ENCODE results near the gene NLRP12. TPM values are rescaled to one million over a fixed set of nuclear protein-coding genes. Genes with fewer than 3 reads are reported as not detected.
"Not testable (repeated sequence)": the region's sequence is repeated elsewhere in the genome, so short reads cannot be mapped to it uniquely, and the experiment has no call there.

NLRP12 gene
- total and polyA plus RNA-seq, 2 donors, result 0.18 to 0.42 TPM

DNA sequence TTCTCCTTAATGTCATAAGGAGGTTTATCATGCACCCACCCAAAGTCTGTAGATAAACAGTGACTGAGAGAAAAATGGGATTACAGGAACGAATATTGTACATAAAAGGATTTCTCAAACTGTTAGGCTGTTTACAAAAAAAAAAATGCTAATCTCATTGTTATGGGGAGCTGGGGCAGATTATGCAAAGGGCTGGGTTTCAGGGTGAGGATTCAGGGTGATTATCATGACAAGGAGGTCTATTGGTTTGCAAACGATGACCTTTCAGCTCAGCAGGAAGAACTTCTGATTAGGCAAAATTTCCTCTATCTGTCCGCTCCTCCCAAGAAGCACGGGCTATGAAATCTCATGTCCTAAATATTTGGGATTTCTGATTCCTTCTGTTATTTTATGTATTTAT, 41.4 kb downstream of the NLRP12 start:
- H3K36me3 ChIP-seq (ENCODE audit: insufficient read depth), result no peaks in the 10 kb centered on the region
- no peak overlapping the region for H3K4me3 ChIP-seq (ENCODE audit: low read depth, low read length)
- DNase-seq (ENCODE audit: extremely low spot score), result no peak
- H3K4me1 ChIP-seq (ENCODE audit: insufficient read depth), result no peaks in the 10 kb centered on the region
- H3K27ac ChIP-seq (ENCODE audit: low read depth), result no peak overlapping the region
- WGBS, result 65% methylated on average over 4 of the region's 4 CpGs

- not testable (repeated sequence) for H3K27ac ChIP-seq (ENCODE audit: low read depth); H3K36me3 ChIP-seq (ENCODE audit: insufficient read depth); H3K4me3 ChIP-seq (ENCODE audit: low read depth, low read length); H3K4me1 ChIP-seq (ENCODE audit: insufficient read depth); DNase-seq (ENCODE audit: extremely low spot score)
- WGBS, result 86% methylated on average over 8 of the region's 8 CpGs
Measured at GRCh38 chr19:53781332-53781731, 42.8 kb downstream of the NLRP12 start.

DNA sequence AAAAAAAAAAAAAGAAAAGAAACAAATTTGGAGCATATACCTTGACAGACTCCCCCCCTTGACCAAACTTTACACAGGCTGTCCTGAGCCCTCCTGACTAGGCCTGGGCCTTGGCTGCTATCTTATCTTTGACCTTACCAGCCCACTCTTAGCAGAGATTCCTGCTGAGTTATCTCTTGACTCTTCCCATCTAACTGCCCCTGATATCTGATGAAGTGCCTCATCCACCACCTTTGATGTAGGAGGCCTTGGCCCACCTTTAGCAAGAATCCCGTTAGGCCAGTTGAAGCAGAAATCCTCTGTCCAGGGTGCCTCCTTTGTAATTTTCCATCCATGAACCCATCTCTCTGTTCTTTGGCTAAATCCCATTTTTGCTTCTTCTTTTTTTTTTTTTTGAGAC, 43.6 kb downstream of the NLRP12 start:
- Histone ChIP-seq H3K27ac (ENCODE audit: low read depth) (no peak overlapping the region), H3K4me3 (ENCODE audit: low read depth, low read length) (no peak overlapping the region), H3K36me3 (ENCODE audit: insufficient read depth) (no peaks in the 10 kb centered on the region), H3K4me1 (ENCODE audit: insufficient read depth) (no peaks in the 10 kb centered on the region)
- WGBS, result 63% methylated on average over 1 of the region's 1 CpG
- DNase-seq (ENCODE audit: extremely low spot score), result no peak

GRCh38 chr19:53775524-53775923, 48.6 kb downstream of the NLRP12 start:
- Histone ChIP-seq H3K27ac (ENCODE audit: low read depth) (no peak overlapping the region), H3K36me3 (ENCODE audit: insufficient read depth) (no peaks in the 10 kb centered on the region), H3K4me1 (ENCODE audit: insufficient read depth) (no peaks in the 10 kb centered on the region), H3K4me3 (ENCODE audit: low read depth, low read length) (no peak overlapping the region)
- 59% methylated on average over 18 of the region's 18 CpGs for WGBS
- no peak for DNase-seq (ENCODE audit: extremely low spot score)

DNA sequence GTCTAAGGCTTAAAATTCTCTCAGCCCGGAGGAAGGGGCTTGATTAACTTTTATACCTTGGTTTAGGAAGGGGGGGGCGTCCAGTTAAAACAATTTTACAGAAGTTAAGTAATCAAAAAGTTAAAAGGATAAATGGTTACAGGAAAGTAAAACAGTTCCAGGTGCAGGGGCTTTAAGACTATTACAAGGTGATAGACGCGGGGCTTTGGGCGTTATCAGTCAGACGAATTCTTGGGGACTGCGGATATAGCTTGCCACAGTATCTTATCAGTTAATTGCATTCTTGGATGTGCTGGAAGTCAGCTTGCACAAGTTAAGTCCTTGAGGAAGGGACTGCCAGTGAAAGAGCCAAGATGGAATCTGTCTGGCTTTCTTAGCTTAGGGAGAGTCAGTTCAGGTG, 49.6 kb downstream of the NLRP12 start:
- not testable (repeated sequence) for H3K27ac ChIP-seq (ENCODE audit: low read depth); DNase-seq (ENCODE audit: extremely low spot score); H3K36me3 ChIP-seq (ENCODE audit: insufficient read depth); H3K4me3 ChIP-seq (ENCODE audit: low read depth, low read length); H3K4me1 ChIP-seq (ENCODE audit: insufficient read depth)
- 21% methylated on average over 7 of the region's 7 CpGs for WGBS

GRCh38 chr19:53773999-53774398, 50.1 kb downstream of the NLRP12 start:
- 35% methylated on average over 4 of the region's 4 CpGs for WGBS
- DNase-seq (ENCODE audit: extremely low spot score), result no peak
- Histone ChIP-seq H3K27ac (ENCODE audit: low read depth) (no peak overlapping the region), H3K4me3 (ENCODE audit: low read depth, low read length) (no peak overlapping the region), H3K36me3 (ENCODE audit: insufficient read depth) (no peaks in the 10 kb centered on the region), H3K4me1 (ENCODE audit: insufficient read depth) (no peaks in the 10 kb centered on the region)

GRCh38 chr19:53772943-53773342, 51.2 kb downstream of the NLRP12 start:
- 6% methylated on average over 5 of the region's 5 CpGs for WGBS
- no peak overlapping the region for H3K4me3 ChIP-seq (ENCODE audit: low read depth, low read length)
- H3K4me1 ChIP-seq (ENCODE audit: insufficient read depth), result no peaks in the 10 kb centered on the region
- H3K27ac ChIP-seq (ENCODE audit: low read depth), result no peak overlapping the region
- no peaks in the 10 kb centered on the region for H3K36me3 ChIP-seq (ENCODE audit: insufficient read depth)
- DNase-seq (ENCODE audit: extremely low spot score), result peak; percentile 28

DNA sequence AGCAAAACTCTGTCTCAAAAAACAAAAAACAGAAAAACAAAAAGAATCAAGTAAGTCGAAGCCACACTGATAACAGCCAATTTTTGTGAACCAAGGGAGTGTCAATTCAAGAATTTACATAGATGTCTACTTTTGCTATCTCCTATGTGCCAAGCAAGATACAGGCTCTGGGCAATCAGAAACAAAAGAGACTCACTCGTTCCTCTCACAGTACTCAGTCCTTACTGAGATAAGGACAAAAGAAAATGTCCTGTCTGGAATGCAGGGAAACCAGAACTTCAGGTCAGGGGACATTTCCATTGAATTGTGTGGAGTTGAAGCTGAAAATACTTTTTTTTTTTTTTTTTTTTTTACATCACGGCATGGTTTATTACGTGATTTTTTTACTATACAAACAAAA, 53.0 kb downstream of the NLRP12 start:
- no peaks in the 10 kb centered on the region for H3K4me1 ChIP-seq (ENCODE audit: insufficient read depth)
- no peak overlapping the region for H3K27ac ChIP-seq (ENCODE audit: low read depth)
- no peak overlapping the region for H3K4me3 ChIP-seq (ENCODE audit: low read depth, low read length)
- peak; percentile 28 for DNase-seq (ENCODE audit: extremely low spot score)
- no peaks in the 10 kb centered on the region for H3K36me3 ChIP-seq (ENCODE audit: insufficient read depth)
- 43% methylated on average over 4 of the region's 4 CpGs for WGBS

GRCh38 chr19:53769696-53770309, 54.3 kb downstream of the NLRP12 start:
- not testable (repeated sequence) for H3K36me3 ChIP-seq (ENCODE audit: insufficient read depth); H3K4me3 ChIP-seq (ENCODE audit: low read depth, low read length); DNase-seq (ENCODE audit: extremely low spot score); H3K4me1 ChIP-seq (ENCODE audit: insufficient read depth); H3K27ac ChIP-seq (ENCODE audit: low read depth)
- WGBS, result 91% methylated on average over 12 of the region's 12 CpGs

GRCh38 chr19:53768401-53768800, 55.7 kb downstream of the NLRP12 start:
- WGBS, result 93% methylated on average over 27 of the region's 27 CpGs
- no peak overlapping the region for H3K27ac ChIP-seq (ENCODE audit: low read depth)
- no peak overlapping the region for H3K4me3 ChIP-seq (ENCODE audit: low read depth, low read length)
- no peak for DNase-seq (ENCODE audit: extremely low spot score)
- no peaks in the 10 kb centered on the region for H3K4me1 ChIP-seq (ENCODE audit: insufficient read depth)
- no peaks in the 10 kb centered on the region for H3K36me3 ChIP-seq (ENCODE audit: insufficient read depth)

DNA sequence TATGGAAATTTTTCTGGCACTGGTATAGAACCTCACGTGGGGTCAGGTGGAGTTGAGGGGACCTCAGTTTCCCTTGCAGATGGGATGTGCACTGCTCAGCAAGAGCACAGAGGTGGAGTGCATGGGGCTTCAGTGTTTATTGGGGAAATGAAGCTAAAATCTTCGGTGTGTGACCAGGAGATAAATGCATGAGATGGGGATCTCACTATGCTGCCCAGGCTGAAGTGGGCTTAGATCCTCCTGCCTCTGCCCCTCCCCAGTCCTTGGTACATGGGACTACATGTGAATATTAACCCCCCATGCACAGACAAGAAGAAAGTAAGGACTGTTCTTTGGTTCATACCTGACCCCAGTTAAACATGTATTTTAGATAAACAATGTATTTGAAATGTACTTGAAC, 65.1 kb downstream of the NLRP12 start:
- H3K4me1 ChIP-seq (ENCODE audit: insufficient read depth); H3K27ac ChIP-seq (ENCODE audit: low read depth); H3K36me3 ChIP-seq (ENCODE audit: insufficient read depth); H3K4me3 ChIP-seq (ENCODE audit: low read depth, low read length); DNase-seq (ENCODE audit: extremely low spot score): not testable (repeated sequence)
- WGBS, result 85% methylated on average over 2 of the region's 2 CpGs

Small RNA genes within 50 kb of the gene (small RNA-seq; reads per million reads assigned to genes)
- gene AC008753.1, result not detected
- gene MIR1283-2, result not detected
- not detected for gene MIR371A
- not detected for gene MIR372
- 0.98 reads per million, percentile 74 among the genes with 10 or more reads in this experiment for gene MIR373
- gene MIR516A1, result not detected
- gene MIR516A2, result not detected
- gene MIR519A1, result not detected
- not detected for gene MIR521-1
- not detected for gene MIR527
- not detected for gene RNU6-1041P
- not detected for gene RNU6-165P
- gene RNU6-751P, result not detected
- not detected for gene RNU6-982P

Other genes with a start within 250 kb of the NLRP12 start
- gene DPRX, start 192.3 kb downstream of the NLRP12 start, total RNA-seq, result not detected
- not detected for gene DPRX, start 192.3 kb downstream of the NLRP12 start, polyA plus RNA-seq
- gene MYADM, start 43.6 kb upstream of the NLRP12 start, total RNA-seq, result 31.9 TPM
- gene MYADM, start 43.6 kb upstream of the NLRP12 start, polyA plus RNA-seq, result 271 TPM
- 0.32 TPM for gene PRKCG, start 57.9 kb upstream of the NLRP12 start, total RNA-seq
- gene PRKCG, start 57.9 kb upstream of the NLRP12 start, polyA plus RNA-seq, result 0.03 TPM
- 0.26 TPM for gene CACNG7, start 85.0 kb upstream of the NLRP12 start, total RNA-seq
- 0.09 TPM for gene CACNG7, start 85.0 kb upstream of the NLRP12 start, polyA plus RNA-seq
- 0.11 TPM for gene CACNG8, start 138.6 kb upstream of the NLRP12 start, total RNA-seq
- 0.08 TPM for gene CACNG8, start 138.6 kb upstream of the NLRP12 start, polyA plus RNA-seq
- 1.3 TPM for gene CACNG6, start 167.3 kb upstream of the NLRP12 start, total RNA-seq
- not detected for gene CACNG6, start 167.3 kb upstream of the NLRP12 start, polyA plus RNA-seq
- gene VSTM1, start 239.6 kb upstream of the NLRP12 start, total RNA-seq, result not detected
- not detected for gene VSTM1, start 239.6 kb upstream of the NLRP12 start, polyA plus RNA-seq